HG02610 (cell line): ENCODE results near the gene CDCP1.
A peak's percentile ranks its signal among the peaks of the same experiment; 100 is the strongest.
"Not testable (repeated sequence)": the region's sequence is repeated elsewhere in the genome, so short reads cannot be mapped to it uniquely, and the experiment has no call there.

Source experiments
- ATAC-seq: cut with Tn5 transposase; IDR thresholded peaks from one replicate; pipeline ENCODE4 v1.9.1; 2021; ENCODE audit warnings: mild to moderate bottlenecking, moderate library complexity; ENCODE audit not compliant: unreplicated experiment

The CDCP1 gene

GRCh38 chr3:45173776-45174175, 27.6 kb upstream of the CDCP1 start:
- ATAC-seq = no peak

- no peak for ATAC-seq
Observed at GRCh38 chr3:45171283-45171682, 25.1 kb upstream of the CDCP1 start.

- no peak for ATAC-seq
Observed at GRCh38 chr3:45170096-45170495, 23.9 kb upstream of the CDCP1 start.

GRCh38 chr3:45169125-45169904, 23.1 kb upstream of the CDCP1 start:
- ATAC-seq = no peak

- no peak for ATAC-seq
Observed at GRCh38 chr3:45168451-45168850, 22.3 kb upstream of the CDCP1 start.

- ATAC-seq = peak; percentile 57
Observed at GRCh38 chr3:45167011-45167911, 21.1 kb upstream of the CDCP1 start.

- no peak for ATAC-seq
Observed at GRCh38 chr3:45166321-45166879, 20.2 kb upstream of the CDCP1 start.

- ATAC-seq = no peak
Observed at GRCh38 chr3:45165497-45166283, 19.5 kb upstream of the CDCP1 start.

- ATAC-seq = no peak
Observed at GRCh38 chr3:45164056-45164455, 17.9 kb upstream of the CDCP1 start.

- ATAC-seq = no peak
Observed at GRCh38 chr3:45163481-45163880, 17.3 kb upstream of the CDCP1 start.

GRCh38 chr3:45154641-45155147, 8.5 kb upstream of the CDCP1 start:
- ATAC-seq = no peak

GRCh38 chr3:45153658-45154437, 7.7 kb upstream of the CDCP1 start:
- ATAC-seq = no peak

- no peak for ATAC-seq
Observed at GRCh38 chr3:45152307-45152706, 6.1 kb upstream of the CDCP1 start.

- ATAC-seq = no peak
Observed at GRCh38 chr3:45151100-45151499, 4.9 kb upstream of the CDCP1 start.

GRCh38 chr3:45148921-45149320, 2.7 kb upstream of the CDCP1 start:
- no peak for ATAC-seq

- ATAC-seq = no peak
Observed at GRCh38 chr3:45145223-45145622, 955 bp downstream of the CDCP1 start.

GRCh38 chr3:45143673-45144671, 2.2 kb downstream of the CDCP1 start:
- no peak for ATAC-seq

- ATAC-seq = not testable (repeated sequence)
Observed at GRCh38 chr3:45140770-45141155, 5.4 kb downstream of the CDCP1 start.
